Coronary artery (tissue), 2 donors: ENCODE data around the gene PYCR2.
"Not testable (repeated sequence)": the region's sequence is repeated elsewhere in the genome, so short reads cannot be mapped to it uniquely, and the experiment has no call there.

Experiments
- DNase-seq: peaks from one replicate; pipeline ENCODE4 v3.0.0-alpha.2; 2017; ENCODE audit warnings: low spot score
- H3K27ac ChIP-seq, 2 donors: fragments of 200-600 bp; sonication (generic); one replicate each; pipeline ENCODE4 v1.5.1; 2016 to 2019
- H3K4me3 ChIP-seq: fragments of 200-600 bp; sonication (generic); 2 replicates; pipeline ENCODE4 v1.5.1; 2016; ENCODE audit warnings: mild to moderate bottlenecking, moderate library complexity
- CTCF ChIP-seq: fragments of 200-600 bp; sonication (generic); IDR thresholded peaks from one replicate; pipeline ENCODE4 v1.5.1; 2019; ENCODE audit warnings: antibody characterized with exemption

Gene PYCR2

GRCh38 chr1:225936523-225936922, 12.5 kb upstream of the PYCR2 start:
- TF ChIP-seq CTCF, result no peak
- no peak overlapping the region for H3K4me3 ChIP-seq
- no peak for DNase-seq
- H3K27ac ChIP-seq, result no peak overlapping the region

GRCh38 chr1:225936086-225936485, 12.0 kb upstream of the PYCR2 start:
- DNase-seq, result not testable (repeated sequence)

GRCh38 chr1:225934711-225935110, 10.7 kb upstream of the PYCR2 start:
- DNase-seq, result no peak
- no peak overlapping the region for H3K27ac ChIP-seq
- no peak for TF ChIP-seq CTCF
- H3K4me3 ChIP-seq, result no peak overlapping the region

More at GRCh38 chr1:225936086-225936485, 12.0 kb upstream of the PYCR2 start:
- not testable (repeated sequence) for H3K4me3 ChIP-seq, H3K27ac ChIP-seq

DNA sequence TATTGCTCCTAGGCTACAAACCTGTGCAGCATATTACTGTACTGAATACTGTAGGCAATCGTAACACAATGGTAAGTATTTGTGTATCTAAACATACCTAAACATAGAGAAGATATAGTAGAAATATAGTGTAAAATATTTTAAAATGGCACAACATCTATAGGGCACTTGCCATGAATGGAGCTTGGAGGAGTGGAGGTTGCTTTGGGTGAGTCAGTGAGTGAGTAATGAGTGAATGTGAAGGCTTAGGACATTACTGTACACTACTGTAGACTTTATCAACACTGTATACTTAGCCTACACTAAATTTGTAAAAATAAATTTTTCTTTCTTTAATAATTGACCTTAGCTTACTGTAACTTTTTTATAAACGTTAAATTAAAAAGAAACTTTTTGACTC, 9.0 kb upstream of the PYCR2 start:
- Histone ChIP-seq H3K27ac (no peak overlapping the region), H3K4me3 (no peak overlapping the region)
- no peak for DNase-seq
- no peak for TF ChIP-seq CTCF

- H3K4me3 ChIP-seq, result no peak overlapping the region
- no peak for DNase-seq
- no peak overlapping the region for H3K27ac ChIP-seq
- TF ChIP-seq CTCF, result no peak
Observed at GRCh38 chr1:225931270-225932136, 7.5 kb upstream of the PYCR2 start.

DNA sequence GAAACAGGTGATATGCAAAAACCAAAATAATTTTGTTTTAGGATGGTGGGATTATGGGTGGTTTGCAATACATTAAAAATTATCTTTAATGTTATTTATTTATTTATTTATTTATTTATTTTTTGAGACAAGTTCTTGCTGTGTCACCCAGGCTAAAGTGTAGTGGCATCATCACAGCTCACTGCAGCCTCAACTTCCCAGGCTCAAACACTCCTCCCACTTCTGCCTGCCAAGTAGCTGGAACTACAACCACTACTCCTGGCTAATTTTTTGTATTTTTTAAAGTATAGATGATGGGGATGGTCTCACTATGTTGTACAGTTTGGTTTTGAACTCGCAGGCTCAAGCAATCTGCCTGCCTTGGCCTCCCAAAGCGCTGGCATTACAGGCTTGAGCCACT, 6.5 kb upstream of the PYCR2 start:
- no peak for TF ChIP-seq CTCF
- no peak for DNase-seq
- H3K27ac ChIP-seq, result no peak overlapping the region
- no peak overlapping the region for H3K4me3 ChIP-seq

GRCh38 chr1:225929462-225929861, 5.4 kb upstream of the PYCR2 start:
- not testable (repeated sequence) for DNase-seq, H3K27ac ChIP-seq, H3K4me3 ChIP-seq
